ENCODE data around the gene GFOD1.

GRCh38 chr6:13511913-13512717 lies 24.7 kb upstream of the GFOD1 start:
- TF ChIP-seq CEBPB (IDR thresholded peaks at IDR 0.05; ENCODE audit: borderline replicate concordance in 1 of 2, low read depth in 2 of 2, low read length in 2 of 2) (no peak), TCF12 (IDR thresholded peaks at IDR 0.05; ENCODE audit: low read depth, low read length) (no peak), CTCF (IDR thresholded peaks at IDR 0.05 in 2 of 3, conservative IDR thresholded peaks at IDR 0.05 in 1 of 3; ENCODE audit: control insufficient read depth in 2 of 3, extremely low read depth in 1 of 3, insufficient read depth in 1 of 3, low read depth in 3 of 3, low read length in 3 of 3) (no peak), CHD2 (IDR thresholded peaks at IDR 0.05; ENCODE audit: borderline replicate concordance, low read depth, low read length) (no peak), RBBP5 (conservative IDR thresholded peaks at IDR 0.05) (no peak), HCFC1 (IDR thresholded peaks at IDR 0.05; ENCODE audit: low read length) (no peak), SUZ12 (IDR thresholded peaks at IDR 0.05; ENCODE audit: unreplicated experiment) (no peak)
- TF ChIP-seq, protein P1, sequence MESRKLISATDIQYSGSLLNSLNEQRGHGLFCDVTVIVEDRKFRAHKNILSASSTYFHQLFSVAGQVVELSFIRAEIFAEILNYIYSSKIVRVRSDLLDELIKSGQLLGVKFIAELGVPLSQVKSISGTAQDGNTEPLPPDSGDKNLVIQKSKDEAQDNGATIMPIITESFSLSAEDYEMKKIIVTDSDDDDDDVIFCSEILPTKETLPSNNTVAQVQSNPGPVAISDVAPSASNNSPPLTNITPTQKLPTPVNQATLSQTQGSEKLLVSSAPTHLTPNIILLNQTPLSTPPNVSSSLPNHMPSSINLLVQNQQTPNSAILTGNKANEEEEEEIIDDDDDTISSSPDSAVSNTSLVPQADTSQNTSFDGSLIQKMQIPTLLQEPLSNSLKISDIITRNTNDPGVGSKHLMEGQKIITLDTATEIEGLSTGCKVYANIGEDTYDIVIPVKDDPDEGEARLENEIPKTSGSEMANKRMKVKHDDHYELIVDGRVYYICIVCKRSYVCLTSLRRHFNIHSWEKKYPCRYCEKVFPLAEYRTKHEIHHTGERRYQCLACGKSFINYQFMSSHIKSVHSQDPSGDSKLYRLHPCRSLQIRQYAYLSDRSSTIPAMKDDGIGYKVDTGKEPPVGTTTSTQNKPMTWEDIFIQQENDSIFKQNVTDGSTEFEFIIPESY (IDR thresholded peaks at IDR 0.05), result no peak

Data from GM12878 (cell line).